ENCODE results near the gene UBE2Z.
"Not testable (repeated sequence)": the region's sequence is repeated elsewhere in the genome, so short reads cannot be mapped to it uniquely, and the experiment has no call there.

Gene UBE2Z

GRCh38 chr17:48908047-48908843 is at the start of gene UBE2Z:
UBE2Z (plus strand) TSS chr17:48908407; CDS start chr17:48908504, 97 bp downstream.
- DNase-seq (ENCODE audit: low read depth, low spot score), result peak; percentile 98

GRCh38 chr17:48860034-48860433 is 48.2 kb upstream of the UBE2Z start:
- DNase-seq (ENCODE audit: low read depth, low spot score), result no peak

GRCh38 chr17:48860456-48860855 is 47.8 kb upstream of the UBE2Z start:
- no peak for DNase-seq (ENCODE audit: low read depth, low spot score)

- DNase-seq (ENCODE audit: low read depth, low spot score), result no peak
These were observed 39.2 kb upstream of the UBE2Z start for GRCh38 chr17:48868916-48869500.

- DNase-seq (ENCODE audit: low read depth, low spot score), result no peak
These were observed 38.3 kb upstream of the UBE2Z start for GRCh38 chr17:48869821-48870318.

GRCh38 chr17:48871035-48871550 is 37.1 kb upstream of the UBE2Z start:
- DNase-seq (ENCODE audit: low read depth, low spot score), result no peak

- DNase-seq (ENCODE audit: low read depth, low spot score), result no peak
These were observed 36.5 kb upstream of the UBE2Z start for GRCh38 chr17:48871551-48872351.

GRCh38 chr17:48872409-48872808 is 35.8 kb upstream of the UBE2Z start:
- DNase-seq (ENCODE audit: low read depth, low spot score), result not testable (repeated sequence)

- no peak for DNase-seq (ENCODE audit: low read depth, low spot score)
These were observed 35.0 kb upstream of the UBE2Z start for GRCh38 chr17:48873209-48873608.

- DNase-seq (ENCODE audit: low read depth, low spot score), result no peak
These were observed 34.3 kb upstream of the UBE2Z start for GRCh38 chr17:48873696-48874443.

- peak; percentile 79 for DNase-seq (ENCODE audit: low read depth, low spot score)
These were observed 29.0 kb upstream of the UBE2Z start for GRCh38 chr17:48878920-48879898.

- no peak for DNase-seq (ENCODE audit: low read depth, low spot score)
These were observed 25.9 kb upstream of the UBE2Z start for GRCh38 chr17:48882272-48882671.

GRCh38 chr17:48883171-48883570 is 25.0 kb upstream of the UBE2Z start:
- no peak for DNase-seq (ENCODE audit: low read depth, low spot score)

- no peak for DNase-seq (ENCODE audit: low read depth, low spot score)
These were observed 18.1 kb upstream of the UBE2Z start for GRCh38 chr17:48890086-48890485.

GRCh38 chr17:48892940-48893645 is 15.1 kb upstream of the UBE2Z start:
- no peak for DNase-seq (ENCODE audit: low read depth, low spot score)

- no peak for DNase-seq (ENCODE audit: low read depth, low spot score)
These were observed 14.3 kb upstream of the UBE2Z start for GRCh38 chr17:48893646-48894508.

GRCh38 chr17:48894886-48895285 is 13.3 kb upstream of the UBE2Z start:
- DNase-seq (ENCODE audit: low read depth, low spot score), result no peak

- no peak for DNase-seq (ENCODE audit: low read depth, low spot score)
These were observed 7.0 kb upstream of the UBE2Z start for GRCh38 chr17:48901241-48901640.

Measured in astrocyte of the hippocampus (primary cell).